Stimulated activated CD4-positive, alpha-beta T cell treated with anti-CD3 and anti-CD28 coated beads, TNF-alpha, amount 100 ng/mL, for 4 hours (primary cell): ENCODE measurements around the gene UBE3B.

Source experiments
- DNase-seq, 3 experiments: peaks; one replicate each; pipeline ENCODE4 v3.0.0-alpha.2; 2020; ENCODE audit warnings: low read depth in 3 of 3

The UBE3B gene

DNA sequence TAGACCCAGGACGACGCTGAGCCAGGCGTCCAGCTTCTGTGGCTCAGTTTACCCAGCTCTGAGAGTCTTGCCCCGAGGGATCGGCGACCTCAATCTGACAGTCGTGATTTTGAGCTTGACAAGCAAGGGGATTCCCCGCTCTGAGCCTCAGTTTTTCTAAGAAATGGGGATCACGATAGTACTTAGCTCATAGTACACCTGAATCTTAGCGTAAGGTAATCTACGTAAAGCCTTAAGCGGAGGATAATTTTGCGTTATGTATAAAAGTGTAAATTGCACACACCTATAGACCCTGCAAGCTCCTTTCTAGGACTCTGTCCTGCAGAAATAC, 96.4 kb downstream of the UBE3B start:
- DNase-seq = no peak

DNA sequence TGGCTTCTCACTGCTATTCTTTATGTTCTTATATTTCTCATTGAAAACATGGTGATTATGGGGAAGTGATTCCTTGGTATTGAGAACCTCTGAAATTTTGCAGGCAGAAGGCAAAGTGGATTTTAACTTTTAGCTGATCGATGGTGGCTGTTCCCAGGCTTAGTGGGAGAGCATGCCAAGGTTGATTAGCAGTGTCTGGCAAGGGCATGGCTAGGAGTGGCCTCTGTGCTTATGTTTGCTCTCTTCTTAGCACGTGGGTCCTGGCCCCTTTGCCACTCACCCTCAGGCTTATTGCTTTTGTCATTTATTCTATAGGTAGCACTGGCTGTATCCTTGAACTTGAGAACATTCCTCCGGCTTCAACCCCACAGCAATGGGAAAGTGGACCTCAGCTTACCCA, 98.2 kb downstream of the UBE3B start:
- no peak for DNase-seq

DNA sequence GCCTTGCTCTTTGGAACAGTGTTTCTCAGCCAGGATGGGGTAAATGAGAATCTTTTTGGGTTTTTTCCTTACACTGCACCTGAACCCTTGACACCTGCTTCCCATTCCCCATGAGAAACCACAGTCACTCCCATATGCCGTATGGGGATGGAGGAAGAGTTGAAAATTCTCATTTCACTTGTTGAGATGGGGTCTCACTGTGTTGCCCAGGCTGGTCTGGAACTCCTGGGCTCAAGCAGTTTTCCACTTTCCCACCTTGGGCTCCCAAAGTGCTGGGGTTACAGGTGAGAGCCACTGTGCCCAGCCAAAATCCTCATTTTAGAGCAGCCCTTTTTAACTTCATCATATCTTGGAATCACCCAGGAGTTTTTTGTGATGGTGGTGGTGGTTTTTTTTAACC, 99.9 kb downstream of the UBE3B start:
- DNase-seq = no peak

DNA sequence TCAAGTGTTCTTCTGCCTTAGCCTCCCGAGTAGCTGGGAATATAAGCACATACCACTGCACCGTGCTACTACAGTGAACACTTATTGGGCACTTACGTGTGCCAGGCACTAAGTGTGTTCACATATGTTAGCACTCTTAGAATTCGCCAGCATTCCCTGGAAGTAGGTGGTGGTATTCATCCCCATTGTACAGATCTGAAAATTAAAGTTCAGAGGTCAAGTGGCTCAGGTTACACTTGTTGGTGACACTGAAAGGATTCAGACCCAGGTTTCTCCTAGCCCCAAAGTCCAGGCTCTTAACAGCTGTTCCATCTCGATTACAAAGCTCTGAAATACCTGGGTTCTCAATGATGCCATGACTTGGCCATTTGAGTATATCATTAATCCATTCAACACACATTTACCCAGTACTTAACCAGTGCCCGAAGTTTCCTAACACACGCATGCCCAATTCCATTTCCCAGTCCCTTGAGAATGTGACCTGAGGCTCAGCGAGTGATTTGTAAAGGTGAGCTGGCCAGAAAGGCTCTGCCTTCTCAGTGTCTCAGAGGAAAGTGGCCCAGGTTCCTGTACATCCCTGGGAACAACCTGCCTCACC, 101.0 kb downstream of the UBE3B start:
- no peak for DNase-seq

DNA sequence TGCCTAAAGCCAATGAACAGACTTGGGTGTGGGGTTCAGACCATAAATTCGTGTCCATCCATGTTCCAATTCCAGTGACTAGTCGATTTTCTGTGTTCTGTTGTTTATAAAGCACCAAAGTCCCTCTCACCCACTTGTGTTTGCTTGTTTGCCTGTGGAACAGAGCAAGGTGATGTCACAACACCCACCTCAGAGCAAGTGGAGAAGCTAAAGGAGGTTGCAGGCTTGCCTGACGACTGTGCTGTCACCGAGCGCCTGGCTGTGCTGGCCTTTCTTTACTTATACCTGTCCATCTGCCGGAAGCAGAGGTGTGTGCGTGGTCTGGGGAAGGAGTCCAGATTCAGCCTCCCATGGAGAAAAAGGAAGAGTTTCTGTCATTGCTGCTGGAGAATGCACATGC, 102.2 kb downstream of the UBE3B start:
- DNase-seq = no peak

DNA sequence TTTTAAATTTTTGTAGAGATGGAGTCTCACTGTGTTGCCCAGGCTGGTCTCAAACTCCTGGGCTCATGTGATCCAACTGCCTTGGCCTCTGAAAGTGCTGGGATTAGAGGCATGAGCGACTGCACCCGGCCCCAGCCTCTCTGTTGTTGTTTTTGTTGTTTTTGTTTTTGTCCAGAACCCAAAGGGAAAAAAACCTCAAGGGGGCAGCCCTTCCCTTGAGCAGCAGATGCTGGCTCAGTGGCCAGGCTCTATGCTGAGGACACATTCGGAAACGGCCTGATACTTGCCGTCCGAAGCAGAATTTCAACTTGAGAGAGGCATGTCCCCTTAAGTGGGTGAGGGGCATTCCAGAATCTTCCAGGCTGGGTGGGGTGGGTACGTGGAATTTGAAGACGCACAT, 102.8 kb downstream of the UBE3B start:
- no peak for DNase-seq

DNA sequence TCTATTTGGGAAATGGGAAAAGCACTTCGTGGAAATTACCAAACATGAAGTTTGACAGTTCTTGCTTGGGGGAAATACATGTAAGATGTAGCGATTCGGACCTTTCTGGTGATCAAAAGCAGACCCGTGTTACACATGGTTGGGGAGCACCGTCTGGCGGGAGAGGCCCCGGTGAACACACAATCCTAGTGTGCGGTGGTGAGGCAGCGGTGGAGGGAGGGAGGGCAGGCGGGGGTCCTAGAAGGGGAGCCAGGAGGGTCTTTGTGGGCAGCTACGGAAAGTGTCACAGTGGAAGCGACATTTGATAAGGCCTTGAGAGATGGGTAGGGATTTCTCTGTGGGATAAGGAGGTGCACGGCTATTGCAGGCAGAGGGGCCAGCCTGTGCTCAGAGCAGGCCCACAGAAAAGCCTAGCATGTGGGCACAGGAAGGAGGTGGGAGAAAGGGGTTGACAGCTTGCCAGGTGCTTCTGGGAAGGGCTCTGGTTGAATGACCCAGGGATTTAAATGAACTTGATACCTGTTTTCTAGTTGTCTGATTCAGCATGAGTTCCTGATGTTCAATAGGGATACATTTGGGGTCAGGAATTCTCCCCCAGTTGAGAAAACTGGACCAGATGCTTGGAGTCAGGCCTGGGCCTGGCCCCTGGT, 103.4 kb downstream of the UBE3B start:
- DNase-seq = no peak

DNA sequence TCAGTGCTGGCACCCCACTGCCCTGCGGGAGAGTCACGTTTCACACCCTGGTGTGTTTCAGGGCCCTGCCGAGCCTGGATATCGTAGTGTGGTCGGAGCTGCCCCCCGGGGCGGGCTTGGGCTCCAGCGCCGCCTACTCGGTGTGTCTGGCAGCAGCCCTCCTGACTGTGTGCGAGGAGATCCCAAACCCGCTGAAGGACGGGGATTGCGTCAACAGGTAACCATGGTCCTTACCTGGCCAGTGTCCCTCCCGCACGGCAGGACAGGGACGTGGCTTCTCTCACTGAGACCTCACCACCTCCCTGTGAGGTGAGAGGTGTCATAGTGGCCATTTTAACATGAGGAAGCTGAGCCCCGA, 103.9 kb downstream of the UBE3B start:
- no peak for DNase-seq

DNA sequence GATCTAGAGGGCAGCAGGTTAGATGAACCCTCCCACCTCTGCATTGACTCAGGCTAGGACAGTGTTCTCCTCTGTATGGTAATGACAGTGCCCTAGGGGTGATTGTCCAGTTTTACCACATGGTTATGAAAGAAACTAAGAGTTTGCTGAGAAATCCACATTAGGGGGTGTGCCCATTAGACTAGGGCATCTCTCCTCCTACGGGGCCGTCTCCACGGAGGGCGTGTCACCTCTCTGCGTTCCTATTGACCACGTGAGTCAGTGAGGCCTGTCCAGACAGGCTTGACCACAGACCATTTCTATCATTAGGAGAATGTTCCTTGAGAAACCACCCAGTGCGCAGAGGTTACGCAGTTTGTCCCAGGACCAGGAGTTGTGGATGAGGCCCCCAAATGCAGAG, 104.4 kb downstream of the UBE3B start:
- no peak for DNase-seq

DNA sequence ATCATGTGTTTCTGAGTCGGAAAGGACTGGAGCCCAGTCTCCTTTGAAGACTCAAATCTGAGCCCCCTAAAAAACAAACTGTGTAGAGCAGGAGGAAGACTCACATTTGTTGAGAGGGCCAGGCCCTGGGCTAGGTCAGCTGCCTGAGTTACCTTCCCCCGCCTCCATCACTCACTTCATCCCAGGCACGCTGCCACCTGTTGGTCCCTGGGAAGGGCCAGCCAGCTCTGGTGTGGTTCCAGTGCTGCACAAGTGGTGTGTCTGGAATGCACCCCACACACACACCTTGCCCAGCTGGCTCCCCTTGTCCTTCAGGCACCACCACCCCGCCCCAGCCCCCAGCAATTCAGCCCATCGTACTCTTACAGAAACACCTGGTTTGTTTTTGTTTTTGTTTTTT, 105.2 kb downstream of the UBE3B start:
- no peak for DNase-seq

DNA sequence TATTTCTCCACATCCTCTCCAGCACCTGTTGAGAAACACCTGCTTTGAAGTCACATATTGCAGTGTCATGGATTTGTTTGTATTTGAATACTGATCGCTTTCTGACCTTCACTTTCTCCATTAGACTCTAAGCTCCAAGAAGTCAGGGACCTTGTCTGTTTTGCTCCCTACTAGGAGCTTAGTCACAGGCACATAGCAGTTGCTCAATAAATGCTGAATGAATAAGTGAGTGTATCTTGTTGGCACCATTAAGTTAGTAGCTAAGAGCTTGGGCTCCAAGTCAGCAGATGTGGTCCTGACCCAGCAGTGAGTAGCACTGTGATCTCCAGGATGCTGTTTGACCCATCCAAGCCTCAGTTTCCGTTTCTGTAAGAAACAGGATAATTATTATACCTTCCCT, 106.3 kb downstream of the UBE3B start:
- DNase-seq = no peak
